Mesodermal cell (in vitro differentiated cells): ENCODE measurements around the gene CRTAC1.

ENCODE experiments used
- H3K27ac ChIP-seq: 2 replicates; pipeline ENCODE4 v1.7.0; 2013; ENCODE audit warnings: mild to moderate bottlenecking, low read depth, low read length, moderate library complexity; ENCODE audit not compliant: severe bottlenecking
- H3K36me3 ChIP-seq: 2 replicates; pipeline ENCODE4 v1.7.1; 2013; ENCODE audit warnings: mild to moderate bottlenecking, low read length, moderate library complexity; ENCODE audit not compliant: control insufficient read depth, insufficient read depth
- H3K4me1 ChIP-seq: one replicate; pipeline ENCODE4 v1.7.1; 2013; ENCODE audit warnings: mild to moderate bottlenecking, low read length; ENCODE audit not compliant: insufficient read depth, control insufficient read depth, poor library complexity, severe bottlenecking
- H3K4me3 ChIP-seq: 2 replicates; pipeline ENCODE4 v1.7.0; 2013; ENCODE audit warnings: low read length, control low read depth, mild to moderate bottlenecking; ENCODE audit not compliant: insufficient read depth, poor library complexity, severe bottlenecking; ENCODE audit errors: extremely low read depth
- H3K9me3 ChIP-seq: 2 replicates; pipeline ENCODE4 v1.7.1; 2013; ENCODE audit warnings: mild to moderate bottlenecking, low read length, moderate library complexity; ENCODE audit not compliant: control insufficient read depth
- WGBS, 2 experiments: methylation state at CpG; one replicate each; pipeline ENCODE4 v1.1.5; 2013; ENCODE audit warnings: missing lambda C conversion rate in 2 of 2; ENCODE audit not compliant: insufficient coverage in 2 of 2; 5-methylcytosine and 5-hydroxymethylcytosine counted together

The CRTAC1 gene

GRCh38 chr10:97825020-97825760 is 205.2 kb downstream of the CRTAC1 start:
- Histone ChIP-seq H3K4me1 (peaks cover 32% of the 10 kb centered on the region), H3K4me3 (no peak overlapping the region), H3K36me3 (no peaks in the 10 kb centered on the region), H3K27ac (no peak overlapping the region), H3K9me3 (no peaks in the 10 kb centered on the region)
- 88 to 90% methylated on average over 10 to 11 of the region's 12 CpGs for WGBS, 2 experiments

GRCh38 chr10:97823734-97824133 is 206.7 kb downstream of the CRTAC1 start:
- Histone ChIP-seq H3K36me3 (no peaks in the 10 kb centered on the region), H3K4me3 (no peak overlapping the region), H3K27ac (no peak overlapping the region), H3K4me1 (peaks cover 27% of the 10 kb centered on the region), H3K9me3 (no peaks in the 10 kb centered on the region)
- WGBS, 2 experiments, result 89 to 91% methylated on average over 9 to 11 of the region's 12 CpGs

GRCh38 chr10:97822261-97822687 is 208.1 kb downstream of the CRTAC1 start:
- Histone ChIP-seq H3K4me1 (peaks cover 13% of the 10 kb centered on the region), H3K36me3 (no peaks in the 10 kb centered on the region), H3K4me3 (no peak overlapping the region), H3K9me3 (no peaks in the 10 kb centered on the region), H3K27ac (no peak overlapping the region)
- WGBS, 2 experiments, result 79 to 81% methylated on average over 8 to 10 of the region's 10 CpGs

- Histone ChIP-seq H3K36me3 (no peaks in the 10 kb centered on the region), H3K4me3 (no peak overlapping the region), H3K4me1 (peaks cover 13% of the 10 kb centered on the region), H3K27ac (no peak overlapping the region), H3K9me3 (no peaks in the 10 kb centered on the region)
- WGBS, 2 experiments, result 61 to 62% methylated on average over 5 of the region's 9 CpGs
Observed at GRCh38 chr10:97821308-97822038, 208.9 kb downstream of the CRTAC1 start.

GRCh38 chr10:97820096-97820704 is 210.2 kb downstream of the CRTAC1 start:
- 87 to 94% methylated on average over 5 of the region's 8 CpGs for WGBS, 2 experiments

GRCh38 chr10:97818572-97818971 is 211.8 kb downstream of the CRTAC1 start:
- Histone ChIP-seq H3K4me3 (no peak overlapping the region), H3K9me3 (no peaks in the 10 kb centered on the region), H3K4me1 (peaks cover 13% of the 10 kb centered on the region), H3K36me3 (no peaks in the 10 kb centered on the region), H3K27ac (no peak overlapping the region)

More at GRCh38 chr10:97820096-97820704, 210.2 kb downstream of the CRTAC1 start:
- Histone ChIP-seq H3K4me1 (peaks cover 13% of the 10 kb centered on the region), H3K9me3 (no peaks in the 10 kb centered on the region), H3K36me3 (no peaks in the 10 kb centered on the region), H3K4me3 (no peak overlapping the region), H3K27ac (no peak overlapping the region)

GRCh38 chr10:97816609-97817008 is 213.8 kb downstream of the CRTAC1 start:
- no peak overlapping the region for H3K27ac ChIP-seq
- WGBS, 2 experiments, result 67 to 87% methylated on average over 1 to 3 of the region's 4 CpGs

More at GRCh38 chr10:97816609-97817008, 213.8 kb downstream of the CRTAC1 start:
- H3K4me3 ChIP-seq, result no peak overlapping the region
- no peaks in the 10 kb centered on the region for H3K9me3 ChIP-seq
- H3K4me1 ChIP-seq, result peaks cover 9% of the 10 kb centered on the region
- H3K36me3 ChIP-seq, result no peaks in the 10 kb centered on the region
